HepG2 (cell line): ENCODE measurements around the gene CPN1. TPM values are rescaled to one million over a fixed set of nuclear protein-coding genes. Genes with fewer than 3 reads are reported as not detected.

Source experiments
- ADNP ChIP-seq: sonication (generic); formaldehyde crosslinking; IDR thresholded peaks from 2 replicates; pipeline ENCODE4 v1.4.0; 2020; ENCODE audit warnings: missing genetic modification reagents
- CENPX ChIP-seq: sonication (generic); formaldehyde crosslinking; IDR thresholded peaks from 2 replicates; pipeline ENCODE4 v1.9.0; 2021; ENCODE audit warnings: mild to moderate bottlenecking, missing genetic modification reagents, moderate library complexity
- FOSL1 ChIP-seq: sonication (generic); formaldehyde crosslinking; IDR thresholded peaks from 2 replicates; pipeline ENCODE4 v1.9.0; 2021; ENCODE audit warnings: missing genetic modification reagents, borderline replicate concordance
- FOXO4 ChIP-seq: sonication (generic); formaldehyde crosslinking; conservative IDR thresholded peaks from 2 replicates; pipeline ENCODE4 v1.8.1; 2023; ENCODE audit warnings: missing genetic modification reagents
- HMG20B ChIP-seq: conservative IDR thresholded peaks from 2 replicates; pipeline ENCODE4 v1.6.1; 2016; ENCODE audit warnings: missing genetic modification reagents, missing compliant biosample characterization
- KDM5B ChIP-seq: sonication (generic); formaldehyde crosslinking; IDR thresholded peaks from 2 replicates; pipeline ENCODE4 v1.4.0; 2020; ENCODE audit warnings: missing genetic modification reagents, mild to moderate bottlenecking, borderline replicate concordance
- KLF13 ChIP-seq: sonication (generic); formaldehyde crosslinking; IDR thresholded peaks from 2 replicates; pipeline ENCODE4 v1.4.0; 2020; ENCODE audit warnings: mild to moderate bottlenecking, missing genetic modification reagents
- LCORL ChIP-seq, 2 experiments: fragments of 450-650 bp in 1 of 2; sonication (generic) in 1 of 2; formaldehyde crosslinking in 1 of 2; IDR thresholded peaks; 2 replicates each; pipeline versions ENCODE4 v1.5.0 to v1.6.1; 2017 to 2020; ENCODE audit warnings: antibody characterized with exemption in 1 of 2, missing genetic modification reagents in 1 of 2
- MTA3 ChIP-seq: sonication (generic); formaldehyde crosslinking; IDR thresholded peaks from 2 replicates; pipeline ENCODE4 v1.4.0; 2020; ENCODE audit warnings: missing genetic modification reagents
- REXO4 ChIP-seq: sonication (generic); formaldehyde crosslinking; IDR thresholded peaks from 2 replicates; pipeline ENCODE4 v1.8.0; 2022; ENCODE audit warnings: missing genetic modification reagents, mild to moderate bottlenecking, borderline replicate concordance
- SCMH1 ChIP-seq: sonication (generic); formaldehyde crosslinking; IDR thresholded peaks from 2 replicates; pipeline ENCODE4 v1.9.0; 2021; ENCODE audit warnings: missing genetic modification reagents, mild to moderate bottlenecking, borderline replicate concordance
- SMAD1 ChIP-seq: sonication (generic); formaldehyde crosslinking; IDR thresholded peaks from 2 replicates; pipeline ENCODE4 v1.4.0; 2020; ENCODE audit warnings: missing genetic modification reagents, low read depth, mild to moderate bottlenecking, borderline replicate concordance
- SMC3 ChIP-seq: IDR thresholded peaks from 2 replicates; pipeline ENCODE4 v1.6.1; 2011; ENCODE audit warnings: low read length, improper control_type of control experiment
- SNAPC5 ChIP-seq: sonication (generic); formaldehyde crosslinking; IDR thresholded peaks from 2 replicates; pipeline ENCODE4 v1.8.1; 2023; ENCODE audit warnings: mild to moderate bottlenecking, missing genetic modification reagents, borderline replicate concordance
- ZBTB14 ChIP-seq: sonication (generic); formaldehyde crosslinking; IDR thresholded peaks from 2 replicates; pipeline ENCODE4 v1.4.0; 2020; ENCODE audit warnings: missing genetic modification reagents
- ZBTB44 ChIP-seq: sonication (generic); formaldehyde crosslinking; IDR thresholded peaks from 2 replicates; pipeline ENCODE4 v1.4.0; 2020; ENCODE audit warnings: missing genetic modification reagents
- ZNF207 ChIP-seq: fragments of 450-650 bp; IDR thresholded peaks from 2 replicates; pipeline ENCODE4 v1.6.1; 2016; ENCODE audit warnings: antibody characterized with exemption, borderline replicate concordance
- ZNF350 ChIP-seq: sonication (generic); formaldehyde crosslinking; IDR thresholded peaks from 2 replicates; pipeline ENCODE4 v1.4.0; 2020; ENCODE audit warnings: mild to moderate bottlenecking, low read depth, missing genetic modification reagents, borderline replicate concordance
- ZNF710 ChIP-seq: sonication (generic); formaldehyde crosslinking; IDR thresholded peaks from 2 replicates; pipeline ENCODE4 v1.5.0; 2020; ENCODE audit warnings: mild to moderate bottlenecking, missing genetic modification reagents, borderline replicate concordance
- ZNF772 ChIP-seq: sonication (generic); formaldehyde crosslinking; IDR thresholded peaks from 2 replicates; pipeline ENCODE4 v1.5.0; 2020; ENCODE audit warnings: mild to moderate bottlenecking, missing genetic modification reagents
- ZNF841 ChIP-seq: sonication (generic); formaldehyde crosslinking; IDR thresholded peaks from 2 replicates; pipeline ENCODE4 v1.8.1; 2023; ENCODE audit warnings: missing genetic modification reagents, borderline replicate concordance
- polyA plus RNA-seq, 8 experiments: library from polyadenylated mRNA; depleted of rRNA in 3 of 8; stranded (reverse) in 7 of 8; unstranded in 1 of 8; fragments of >200 nt; fragmentation: Illumina TruSeq in 4 of 8; extraction: Trizol in 4 of 8; gene quantifications; 2 replicates each; pipeline versions ENCODE4 v1.2.1 to v1.2.3, GENCODE V29; 2011 to 2016; ENCODE audit warnings: low read depth in 4 of 8, missing spikeins in 1 of 8, mixed read lengths in 1 of 8; ENCODE audit not compliant: insufficient read depth in 1 of 8
- total RNA-seq, 5 experiments: library from RNA; depleted of rRNA; stranded (reverse); fragments of >200 nt; fragmentation: Illumina TruSeq; extraction: Trizol; gene quantifications; 2 replicates each; pipeline ENCODE4 v1.2.3, GENCODE V29; 2016; ENCODE audit warnings: low read depth in 1 of 5
- TF ChIP-seq, protein P1 (sequence below): sonication (generic); formaldehyde crosslinking; IDR thresholded peaks from 2 replicates; pipeline ENCODE4 v1.4.0; 2020; ENCODE audit warnings: mild to moderate bottlenecking, missing genetic modification reagents

CPN1 gene
- total and polyA plus RNA-seq, 2 of the 13 experiments (the other 11 are each of a cell fraction or from before 2014, with no cell fraction given), result 17.3 to 35.1 TPM

- no peak for TF ChIP-seq ZBTB14 (CRISPR knock-in tag)
- TF ChIP-seq SCMH1 (CRISPR knock-in tag), result no peak
- no peak for TF ChIP-seq MTA3
- TF ChIP-seq FOSL1 (CRISPR knock-in tag), result peak; percentile 64; the same call in 1 of the 2 replicates
- no peak for TF ChIP-seq REXO4 (CRISPR knock-in tag)
- TF ChIP-seq ZNF772 (CRISPR knock-in tag), result peak; percentile 75; the same call in 1 of the 2 replicates
- TF ChIP-seq SMAD1 (CRISPR knock-in tag), result no peak
- TF ChIP-seq ZBTB44 (CRISPR knock-in tag), result no peak; the same call in 1 of the 2 replicates
- TF ChIP-seq ZNF207, result no peak
- TF ChIP-seq ADNP (CRISPR knock-in tag), result no peak
- TF ChIP-seq KLF13 (CRISPR knock-in tag), result no peak
- peak; percentile 86; the same call in 1 of the 2 replicates for TF ChIP-seq HMG20B (CRISPR knock-in tag)
- TF ChIP-seq ZNF841 (CRISPR knock-in tag), result no peak
- TF ChIP-seq ZNF710 (CRISPR knock-in tag), result no peak; the same call in 1 of the 2 replicates
- peak; percentile 31 for TF ChIP-seq SMC3
- TF ChIP-seq SNAPC5, result no peak
- peak; percentile 78 for TF ChIP-seq LCORL (IDR thresholded peaks at IDR 0.05)
- TF ChIP-seq LCORL (CRISPR knock-in tag; IDR thresholded peaks at IDR 0.05), result peak; percentile 81
- TF ChIP-seq ZNF350 (CRISPR knock-in tag), result peak; percentile 79
- no peak for TF ChIP-seq CENPX (CRISPR knock-in tag)
- TF ChIP-seq, protein P1, sequence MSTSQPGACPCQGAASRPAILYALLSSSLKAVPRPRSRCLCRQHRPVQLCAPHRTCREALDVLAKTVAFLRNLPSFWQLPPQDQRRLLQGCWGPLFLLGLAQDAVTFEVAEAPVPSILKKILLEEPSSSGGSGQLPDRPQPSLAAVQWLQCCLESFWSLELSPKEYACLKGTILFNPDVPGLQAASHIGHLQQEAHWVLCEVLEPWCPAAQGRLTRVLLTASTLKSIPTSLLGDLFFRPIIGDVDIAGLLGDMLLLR (CRISPR knock-in tag), result no peak
- TF ChIP-seq FOXO4 (CRISPR knock-in tag), result no peak
- no peak for TF ChIP-seq KDM5B (CRISPR knock-in tag)
Measured at GRCh38 chr10:100101192-100102076, 19.8 kb upstream of the CPN1 start (continued).
